ENCODE data around the gene KIF13A. TPM values are rescaled to one million over a fixed set of nuclear protein-coding genes. Genes with fewer than 3 reads are reported as not detected.
"Not testable (repeated sequence)": the region's sequence is repeated elsewhere in the genome, so short reads cannot be mapped to it uniquely, and the experiment has no call there.

Gene KIF13A
- 25.3 TPM for total RNA-seq

GRCh38 chr6:17987447-17987696 lies at the start of gene KIF13A:
KIF13A (minus strand) TSS chr6:17987635; CDS start chr6:17987463, 172 bp downstream.
- DNase-seq (ENCODE audit: low read depth in 2 of 3, low spot score in 2 of 3): peak in 1 of 3 donors; percentile 29

- DNase-seq (ENCODE audit: low read depth in 2 of 3, low spot score in 2 of 3): no peak
These were observed 49.3 kb upstream of the KIF13A start for GRCh38 chr6:18036781-18037180.

- no peak for DNase-seq (ENCODE audit: low read depth in 2 of 3, low spot score in 2 of 3)
These were observed 48.0 kb upstream of the KIF13A start for GRCh38 chr6:18035330-18035854.

DNA sequence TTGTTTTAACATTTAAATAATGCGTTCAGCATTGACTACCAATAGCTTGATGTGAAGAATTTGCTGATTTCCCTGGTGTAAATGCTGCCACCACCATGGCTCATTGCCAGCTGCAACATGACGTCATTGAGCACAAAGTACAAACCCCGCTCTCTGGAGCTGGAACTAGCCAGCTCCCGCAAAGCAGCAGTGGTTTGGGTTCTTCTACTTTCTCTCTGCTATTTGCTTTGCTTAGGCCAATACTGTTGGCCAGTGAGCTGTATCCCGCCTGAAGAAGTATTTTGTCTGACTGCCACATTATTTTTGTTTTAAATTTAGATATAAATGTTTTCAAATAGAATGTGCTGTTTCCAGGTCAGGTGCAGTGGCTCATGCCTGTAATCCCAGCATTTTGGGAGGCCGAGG lies 47.4 kb upstream of the KIF13A start:
- DNase-seq (ENCODE audit: low read depth in 2 of 3, low spot score in 2 of 3): peak in 1 of 3 donors; percentile 3

- no peak for DNase-seq (ENCODE audit: low read depth in 2 of 3, low spot score in 2 of 3)
These were observed 44.3 kb upstream of the KIF13A start for GRCh38 chr6:18031680-18032256.

DNA sequence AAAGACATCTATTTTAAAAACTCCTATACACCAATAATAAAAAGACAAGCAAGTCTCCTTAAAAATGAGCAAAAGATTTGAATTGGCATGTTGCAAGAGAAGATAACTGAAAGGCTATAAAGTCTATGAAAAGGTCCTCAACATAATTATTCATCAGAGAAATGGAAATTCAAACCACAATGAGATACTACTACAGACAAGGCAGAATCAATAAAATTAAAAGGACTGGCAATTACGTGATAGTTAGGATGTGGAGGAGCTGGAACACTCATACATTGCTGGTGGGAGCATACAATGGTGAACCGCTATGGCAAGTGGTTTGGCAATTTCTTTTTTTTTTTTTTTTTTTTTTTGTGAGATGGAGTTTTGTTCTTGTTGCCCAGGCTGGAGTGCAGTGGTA lies 43.8 kb upstream of the KIF13A start:
- no peak for DNase-seq (ENCODE audit: low read depth in 2 of 3, low spot score in 2 of 3)

DNA sequence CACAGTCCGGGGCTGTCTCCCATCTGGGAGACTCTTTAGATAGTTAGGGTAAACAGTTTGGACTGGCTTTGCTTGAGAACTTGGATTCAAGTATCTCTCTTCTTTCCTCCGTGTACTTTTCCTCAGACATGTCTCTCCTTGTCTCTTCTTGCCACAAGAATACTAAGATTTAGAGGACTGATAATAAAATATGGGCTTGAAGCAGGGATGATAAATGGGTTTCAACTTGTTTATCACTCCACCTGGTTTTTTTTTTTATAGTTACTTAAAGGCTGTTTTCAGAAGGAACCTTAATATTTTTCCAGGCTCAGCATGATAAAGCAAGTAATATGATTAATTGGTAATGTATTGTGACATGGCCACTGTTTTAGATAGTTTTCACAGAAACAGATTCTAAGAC lies 40.9 kb upstream of the KIF13A start:
- no peak for DNase-seq (ENCODE audit: low read depth in 2 of 3, low spot score in 2 of 3)

- DNase-seq (ENCODE audit: low read depth in 2 of 3, low spot score in 2 of 3): no peak
These were observed 38.2 kb upstream of the KIF13A start for GRCh38 chr6:18025596-18025995.

DNA sequence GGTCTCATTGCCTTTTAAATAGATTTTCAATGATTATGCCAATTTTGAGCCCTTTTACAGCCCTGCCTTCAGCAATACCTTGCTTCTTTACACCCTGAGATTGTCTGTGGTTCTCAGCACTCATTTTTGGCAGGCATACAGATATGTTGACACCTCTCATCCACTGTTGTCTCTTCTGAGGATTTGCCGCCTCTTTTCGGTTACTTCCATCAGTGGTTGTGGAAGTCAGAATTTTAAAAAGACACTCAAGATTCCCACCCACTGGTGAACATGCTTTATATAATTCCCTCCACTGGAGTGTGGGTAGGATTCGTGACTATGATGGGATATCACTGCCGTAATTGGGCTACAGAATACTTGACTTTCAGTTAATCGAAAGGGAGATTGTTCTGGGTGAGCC lies 37.4 kb upstream of the KIF13A start:
- DNase-seq (ENCODE audit: low read depth in 2 of 3, low spot score in 2 of 3): no peak

GRCh38 chr6:18023891-18024290 lies 36.5 kb upstream of the KIF13A start:
- DNase-seq (ENCODE audit: low read depth in 2 of 3, low spot score in 2 of 3): no peak

GRCh38 chr6:18022398-18023231 lies 35.2 kb upstream of the KIF13A start:
- DNase-seq (ENCODE audit: low read depth in 2 of 3, low spot score in 2 of 3): no peak

DNA sequence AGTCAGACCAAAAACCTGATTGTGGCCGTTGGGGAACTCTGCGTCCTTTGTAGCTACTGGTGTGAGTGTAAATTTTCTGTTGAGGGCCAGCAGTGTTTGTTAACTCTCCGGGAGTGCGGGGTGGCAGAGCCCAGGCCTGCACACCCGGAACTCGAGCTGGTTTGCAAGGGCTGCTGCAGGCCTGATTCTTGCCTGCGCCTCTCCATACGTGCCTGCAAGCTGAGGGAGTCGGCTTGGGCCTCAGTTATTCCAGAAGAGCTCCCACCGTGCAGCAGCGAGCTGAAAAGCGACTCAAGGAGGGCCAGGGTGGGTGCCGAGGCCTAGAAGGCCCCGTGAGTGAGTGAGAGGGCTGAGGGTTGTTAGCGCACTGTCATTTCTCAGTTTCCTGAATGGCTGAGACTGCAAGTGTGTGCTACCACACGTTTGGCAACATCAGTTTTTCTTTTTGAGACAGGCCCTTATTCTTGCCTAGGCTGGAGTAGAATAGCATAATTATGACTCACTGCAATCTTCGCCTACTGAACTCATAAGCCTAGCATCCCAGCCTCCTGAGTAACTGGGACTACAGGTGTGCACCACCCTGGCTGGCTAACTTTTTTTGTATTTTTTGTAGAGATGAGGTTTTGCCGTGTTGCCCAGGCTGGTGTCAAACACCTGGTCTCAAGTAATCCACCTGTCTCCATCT lies 33.9 kb upstream of the KIF13A start:
- no peak for DNase-seq (ENCODE audit: low read depth in 2 of 3, low spot score in 2 of 3)

GRCh38 chr6:18020545-18020944 lies 33.1 kb upstream of the KIF13A start:
- DNase-seq (ENCODE audit: low read depth in 2 of 3, low spot score in 2 of 3): not testable (repeated sequence)

DNA sequence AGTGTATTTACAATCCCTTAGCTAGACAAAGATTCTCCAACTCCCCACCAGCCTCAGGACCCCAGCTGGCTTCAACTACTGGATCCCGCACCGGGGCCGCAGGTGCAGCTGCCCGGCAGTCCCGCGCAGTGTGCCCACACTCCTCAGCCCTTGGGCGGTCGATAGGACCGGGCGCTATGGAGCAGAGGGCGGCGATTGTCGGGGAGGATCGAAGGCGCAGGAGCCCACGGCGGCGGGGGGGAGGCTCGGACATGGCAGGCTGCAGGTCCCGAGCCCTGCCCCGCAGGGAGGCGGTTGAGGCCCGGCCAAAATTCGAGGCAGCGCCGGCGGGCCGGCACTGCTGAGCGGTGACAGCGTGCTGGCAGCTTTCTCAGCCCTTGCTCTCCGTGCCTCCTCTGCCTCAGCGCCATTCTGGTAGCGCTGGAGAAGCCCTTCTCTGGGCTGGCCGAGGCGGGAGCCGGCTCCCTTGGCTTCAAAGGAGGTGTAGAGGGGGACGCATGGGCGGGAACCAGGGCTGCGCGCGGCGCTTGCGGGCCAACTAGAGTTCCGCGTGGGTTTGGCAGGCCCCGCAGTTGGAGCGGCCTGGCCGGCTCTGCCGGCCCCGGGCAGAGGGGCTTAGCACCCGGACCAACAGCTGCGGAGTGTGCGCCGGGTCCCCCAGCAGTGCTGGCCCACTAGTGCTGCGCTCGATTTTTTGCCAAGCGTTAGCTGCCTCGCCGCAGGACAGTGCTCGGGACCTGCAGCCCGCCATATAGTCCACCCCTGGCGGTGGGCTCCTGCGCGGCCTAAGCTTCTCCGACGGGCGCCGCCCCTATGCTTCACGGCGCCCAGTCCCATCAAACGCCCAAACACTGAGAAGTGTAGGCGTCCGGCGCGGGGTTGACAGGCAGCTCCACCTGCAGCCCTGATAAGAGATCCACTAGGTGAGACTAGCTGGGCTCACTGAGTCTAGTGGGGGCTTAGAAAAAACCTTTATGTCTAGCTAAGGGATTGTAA lies 32.4 kb upstream of the KIF13A start:
- no peak for DNase-seq (ENCODE audit: low read depth in 2 of 3, low spot score in 2 of 3)

DNA sequence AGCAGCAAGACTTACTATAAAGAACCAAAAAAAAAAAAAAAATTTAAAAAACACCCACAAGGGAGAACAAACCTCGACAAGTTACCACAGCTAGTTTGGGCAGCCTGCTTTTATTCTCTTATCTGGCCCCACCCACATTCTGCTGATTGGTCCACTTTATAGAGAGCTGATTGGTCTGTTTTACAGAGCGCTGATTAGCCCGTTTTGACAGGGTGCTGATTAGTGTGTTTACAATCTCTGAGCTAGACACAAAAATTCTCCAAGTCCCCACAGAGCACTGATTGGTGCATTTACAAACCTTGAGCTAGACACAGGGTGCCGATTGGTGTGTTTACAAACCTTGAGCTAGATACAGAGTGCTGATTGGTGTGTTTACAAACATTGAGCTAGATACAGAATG lies 31.7 kb upstream of the KIF13A start:
- not testable (repeated sequence) for DNase-seq (ENCODE audit: low read depth in 2 of 3, low spot score in 2 of 3)

GRCh38 chr6:18016698-18017097 lies 29.3 kb upstream of the KIF13A start:
- DNase-seq (ENCODE audit: low read depth in 2 of 3, low spot score in 2 of 3): no peak

- DNase-seq (ENCODE audit: low read depth in 2 of 3, low spot score in 2 of 3): no peak
These were observed 28.7 kb upstream of the KIF13A start for GRCh38 chr6:18016133-18016532.

DNA sequence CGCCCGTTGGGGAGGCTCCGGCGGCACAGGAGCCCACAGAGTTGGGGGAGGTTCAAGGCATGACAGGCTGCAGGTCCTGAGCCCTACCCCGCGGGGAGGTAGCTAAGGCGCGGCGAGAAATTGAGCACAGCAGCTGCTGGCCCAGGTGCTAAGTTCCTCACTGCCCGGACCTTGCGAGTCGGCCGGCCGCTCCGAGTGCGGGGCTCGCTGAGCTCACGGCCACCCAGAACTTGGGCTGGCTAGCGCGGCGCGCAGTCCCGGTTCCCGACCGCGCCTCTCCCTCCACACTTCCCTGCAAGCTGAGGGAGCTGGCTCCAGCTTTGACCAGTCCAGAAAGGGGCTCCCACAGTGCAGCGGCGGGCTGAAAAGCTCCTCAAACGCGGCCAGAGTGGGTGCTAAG lies 23.9 kb upstream of the KIF13A start:
- DNase-seq (ENCODE audit: low read depth in 2 of 3, low spot score in 2 of 3): no peak

- not testable (repeated sequence) for DNase-seq (ENCODE audit: low read depth in 2 of 3, low spot score in 2 of 3)
These were observed 23.1 kb upstream of the KIF13A start for GRCh38 chr6:18010540-18010939.

DNA sequence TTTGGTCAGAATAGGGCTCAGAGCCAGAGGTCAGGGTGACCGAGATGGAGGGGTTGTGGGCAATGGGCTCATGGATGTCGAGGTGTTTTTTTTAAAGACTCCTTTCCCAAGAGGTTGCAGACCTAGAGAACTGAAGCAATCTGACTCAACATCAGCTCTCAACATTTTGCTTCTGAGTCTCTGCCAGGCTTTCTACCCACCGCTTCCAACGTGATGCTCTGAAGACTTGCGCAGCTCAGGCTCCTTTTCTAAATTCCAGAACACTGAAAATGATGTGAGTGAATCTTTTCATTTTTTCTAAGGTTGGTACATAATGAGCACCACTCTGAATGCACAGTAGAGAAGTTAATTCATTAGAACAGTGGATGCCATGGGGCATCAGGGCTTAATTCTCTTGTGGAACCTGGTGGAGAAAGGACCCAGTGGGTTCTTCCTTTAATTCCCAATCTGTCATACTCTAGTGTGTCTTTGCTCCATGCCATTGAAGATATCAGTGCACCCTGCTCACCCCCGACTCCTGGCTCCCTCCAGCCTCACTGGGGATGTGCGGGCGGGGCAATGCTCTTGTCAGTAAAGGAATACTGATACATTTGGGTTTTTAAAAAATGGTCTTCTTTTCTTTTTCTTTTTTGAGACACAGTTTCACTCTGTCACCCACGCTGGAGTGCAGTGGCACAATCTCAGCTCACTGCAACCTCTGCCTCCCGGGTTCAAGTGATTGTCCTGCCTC lies 17.0 kb upstream of the KIF13A start:
- no peak for DNase-seq (ENCODE audit: low read depth in 2 of 3, low spot score in 2 of 3)
